ENCODE measurements around the gene ITGB3.

DNA sequence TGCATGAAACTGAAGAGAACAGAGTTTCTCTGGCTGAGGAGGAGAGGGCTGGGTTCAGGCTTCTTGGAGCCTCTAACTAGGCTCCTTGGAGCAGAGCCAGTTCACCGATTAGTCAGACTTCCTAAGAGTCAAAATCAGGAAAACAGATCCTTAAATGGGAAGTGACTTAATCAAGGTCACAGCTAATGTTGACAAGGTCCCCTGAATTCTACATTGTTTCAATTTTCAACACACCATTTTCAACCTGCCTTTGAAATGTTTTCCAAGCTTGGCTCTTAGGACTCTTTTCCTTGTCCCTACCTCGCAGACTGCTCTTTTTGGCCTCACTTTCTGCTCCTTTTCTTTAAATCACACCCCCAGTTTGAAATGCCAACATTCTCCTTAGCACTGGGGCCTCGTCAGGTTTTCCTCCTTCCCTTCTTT, 28.2 kb upstream of the ITGB3 start:
- no peak for TF ChIP-seq POLR2AphosphoS5 (IDR thresholded peaks at IDR 0.05; ENCODE audit: low read depth, low read length)
- TF ChIP-seq POLR2A (IDR thresholded peaks at IDR 0.05; ENCODE audit: low read depth, low read length), result no peak
- no peak for TF ChIP-seq SPI1 (IDR thresholded peaks at IDR 0.05; ENCODE audit: low read depth, low read length)
- TF ChIP-seq POU2F2 (IDR thresholded peaks at IDR 0.05; ENCODE audit: low read depth, low read length), result no peak
- no peak for TF ChIP-seq TAF1 (IDR thresholded peaks at IDR 0.05; ENCODE audit: low read depth, low read length)

All from GM12891 (cell line).